GM18505 (cell line): ENCODE results near the gene FBXO39.
A peak's percentile ranks its signal among the peaks of the same experiment; 100 is the strongest.
"Not testable (repeated sequence)": the region's sequence is repeated elsewhere in the genome, so short reads cannot be mapped to it uniquely, and the experiment has no call there.

Source experiments
- ATAC-seq: cut with Tn5 transposase; IDR thresholded peaks from one replicate; pipeline ENCODE4 v1.9.1; 2021; ENCODE audit not compliant: unreplicated experiment
- POLR2A ChIP-seq: IDR thresholded peaks from 4 replicates; pipeline ENCODE4 v1.6.1; 2011; ENCODE audit warnings: borderline replicate concordance; ENCODE audit not compliant: insufficient read depth, insufficient read length; ENCODE audit errors: extremely low read depth

The FBXO39 gene

DNA sequence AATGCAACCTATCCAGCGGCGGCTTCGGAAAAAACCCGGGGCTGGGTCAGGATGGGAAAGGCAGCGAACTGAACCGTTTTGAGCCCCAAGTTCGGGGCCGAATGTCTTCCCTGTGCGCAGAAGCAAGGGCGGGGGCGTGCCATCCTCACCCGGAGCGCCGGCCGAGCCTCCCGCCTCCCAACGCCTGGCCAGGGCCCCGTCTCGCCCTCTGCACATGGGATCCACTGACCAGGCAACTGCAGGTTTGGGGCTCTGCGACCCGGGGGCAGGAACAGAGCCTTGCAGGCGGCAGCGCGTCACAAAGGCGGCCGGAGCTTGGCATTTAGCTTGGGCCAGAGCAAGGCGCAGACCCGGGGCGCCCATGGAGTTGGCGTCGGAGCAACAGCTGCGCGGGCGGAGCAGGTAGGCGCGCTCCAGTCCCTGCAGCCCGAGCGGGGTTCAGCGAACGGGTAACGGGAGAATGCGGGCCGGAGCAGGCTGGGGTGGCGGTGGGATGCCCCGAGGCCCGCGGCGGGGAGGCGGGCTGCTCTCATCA, at the start of gene FBXO39:
TSS of gene FBXO39 (plus strand) at position 345 of the 535 bp plus-strand sequence. CDS start 3,654 bp downstream, outside the sequence.
- no peak for ATAC-seq
- TF ChIP-seq POLR2A, result peak; percentile 8

- no peak for ATAC-seq
- no peak for TF ChIP-seq POLR2A
Observed at GRCh38 chr17:6729531-6729930, 46.5 kb upstream of the FBXO39 start.

DNA sequence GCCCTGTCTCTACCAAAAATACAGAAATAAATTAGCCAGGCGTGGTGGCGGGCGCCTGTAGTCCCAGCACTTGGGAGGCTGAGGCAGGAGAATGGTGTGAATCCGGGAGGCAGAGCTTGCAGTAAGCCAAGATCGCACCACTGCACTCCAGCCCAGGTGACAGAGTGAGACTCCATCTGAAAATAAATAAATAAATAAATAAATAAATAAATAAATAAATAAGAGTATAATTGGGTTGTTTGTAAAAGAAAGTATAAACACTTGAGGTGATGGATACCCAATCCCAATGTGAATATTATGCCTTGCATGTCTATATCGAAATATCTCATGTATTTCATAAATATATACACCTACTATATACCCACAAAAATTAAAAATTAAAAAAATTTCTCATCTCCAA, 29.4 kb upstream of the FBXO39 start:
- not testable (repeated sequence) for ATAC-seq

GRCh38 chr17:6748617-6749016, 27.4 kb upstream of the FBXO39 start:
- ATAC-seq, result no peak
- no peak for TF ChIP-seq POLR2A

GRCh38 chr17:6749519-6749918, 26.5 kb upstream of the FBXO39 start:
- no peak for ATAC-seq
- no peak for TF ChIP-seq POLR2A

DNA sequence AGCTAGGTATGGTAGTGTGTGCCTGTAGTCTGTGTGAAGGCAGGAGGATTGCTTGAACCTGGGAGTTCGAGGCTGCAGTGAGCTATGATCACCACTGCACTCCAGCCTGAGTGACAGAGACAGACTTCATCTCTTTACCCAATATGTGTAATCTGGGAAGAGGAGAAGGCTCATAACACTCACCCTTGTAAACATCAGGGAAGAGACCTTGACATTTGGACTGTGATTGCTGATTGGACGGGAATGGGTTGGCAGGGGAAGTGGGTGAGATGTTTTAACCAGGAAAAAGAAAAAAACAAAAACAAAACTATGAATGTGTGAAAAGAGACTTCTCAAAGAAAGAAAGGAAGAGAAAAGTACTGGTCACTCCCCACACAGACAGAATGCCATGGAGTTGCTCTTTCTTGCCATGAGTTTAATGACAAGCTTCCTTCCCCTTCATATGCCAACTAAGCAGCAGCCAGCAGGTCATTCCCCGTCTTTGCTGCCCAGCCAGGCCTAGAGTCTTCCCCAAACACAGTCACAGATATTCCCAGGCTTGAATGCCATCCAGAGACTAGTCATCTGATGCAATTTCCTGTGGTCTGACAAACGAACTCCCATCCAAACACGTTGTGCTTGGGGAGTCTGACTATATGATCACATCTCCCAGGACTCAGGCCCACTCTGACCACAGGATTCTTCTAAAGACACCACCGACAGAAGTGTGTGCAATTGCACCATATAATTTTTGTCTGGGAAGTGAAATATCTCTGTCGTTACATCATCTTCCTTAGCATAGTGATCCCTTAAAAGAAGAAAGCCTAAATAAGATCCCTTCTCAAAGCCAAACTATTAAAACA, 23.7 kb upstream of the FBXO39 start:
- no peak for TF ChIP-seq POLR2A
- ATAC-seq, result no peak

DNA sequence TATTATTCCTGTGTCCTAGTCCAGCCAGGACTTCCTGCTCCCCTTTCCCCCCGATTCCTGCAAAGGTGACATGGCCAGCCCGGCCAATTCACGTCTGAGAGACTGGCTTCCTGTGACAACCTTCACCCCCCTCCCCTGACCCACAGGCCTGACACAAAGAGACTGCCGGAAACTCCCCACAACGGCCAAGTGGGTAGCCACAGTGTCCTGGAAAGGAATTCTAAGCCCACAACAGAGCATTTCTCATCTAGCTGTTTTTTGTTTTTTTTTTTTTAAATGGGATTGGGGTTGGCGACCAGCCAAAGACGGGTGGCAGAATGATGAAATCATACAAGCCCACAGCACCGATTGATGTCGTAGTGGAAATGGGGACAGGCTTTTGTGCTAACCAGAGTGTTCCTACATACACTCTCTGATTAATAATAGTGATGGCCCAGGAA, 23.0 kb upstream of the FBXO39 start:
- no peak for TF ChIP-seq POLR2A
- no peak for ATAC-seq

- no peak for TF ChIP-seq POLR2A
- ATAC-seq, result no peak
Observed at GRCh38 chr17:6753546-6753945, 22.5 kb upstream of the FBXO39 start.

GRCh38 chr17:6755281-6755680, 20.7 kb upstream of the FBXO39 start:
- no peak for ATAC-seq
- TF ChIP-seq POLR2A, result no peak

- no peak for ATAC-seq
- peak; percentile 76 for TF ChIP-seq POLR2A
Observed at GRCh38 chr17:6755731-6756184, 20.3 kb upstream of the FBXO39 start, which contains the start of gene XAF1. TSS of gene XAF1 (plus strand) at chr17:6756046. CDS start at chr17:6756079, 33 bp downstream.

DNA sequence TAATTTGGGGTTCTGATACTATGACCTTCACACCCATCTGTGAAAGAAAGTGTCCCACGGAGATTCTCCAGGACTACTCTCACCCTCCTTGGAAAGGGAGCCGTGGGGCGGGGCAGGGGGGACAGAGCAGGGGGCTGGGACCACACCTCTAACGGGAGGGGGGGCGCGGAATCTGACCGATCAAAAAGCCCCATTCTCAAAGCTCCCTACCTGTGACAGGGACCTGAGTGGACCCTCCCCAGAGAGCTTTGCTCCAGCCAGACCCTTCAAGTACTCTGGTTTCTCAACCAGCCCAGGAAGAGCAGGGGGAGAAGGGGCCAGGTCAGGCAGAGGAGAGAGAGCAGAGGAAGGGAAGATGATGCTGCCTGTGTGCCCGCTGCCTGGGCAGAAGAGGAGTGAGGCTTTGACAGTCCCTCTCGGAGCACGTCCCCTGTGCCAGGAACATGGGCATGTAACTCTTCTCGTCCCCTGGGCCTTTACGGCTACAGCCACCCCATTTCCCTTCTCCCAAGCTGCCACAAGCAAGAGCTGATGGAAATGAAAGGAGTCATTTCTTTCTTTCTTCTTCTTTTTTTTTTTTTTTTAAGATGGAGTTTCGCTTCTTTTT, 19.5 kb upstream of the FBXO39 start:
- TF ChIP-seq POLR2A, result peak; percentile 52
- ATAC-seq, result no peak

DNA sequence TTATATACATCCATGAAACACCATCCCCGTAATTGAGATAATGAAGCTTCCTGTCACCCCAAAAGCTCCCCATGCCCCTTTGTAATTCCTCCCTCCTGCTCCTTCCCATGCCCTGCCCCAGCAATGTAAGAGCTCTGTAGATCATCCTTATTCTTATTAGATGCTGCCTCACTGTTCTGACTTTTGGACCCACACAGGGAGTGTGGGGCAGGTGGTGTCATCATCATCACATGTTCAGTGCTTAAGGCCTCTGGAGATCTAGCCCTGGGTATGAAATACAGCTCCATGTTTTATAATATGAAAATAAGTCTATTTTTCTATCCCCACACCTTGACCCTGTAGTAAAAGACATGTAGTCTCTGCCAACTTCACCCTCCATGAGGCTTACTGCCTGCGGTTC, 18.3 kb upstream of the FBXO39 start:
- ATAC-seq, result no peak
- no peak for TF ChIP-seq POLR2A

GRCh38 chr17:6761779-6762178, 14.2 kb upstream of the FBXO39 start:
- no peak for ATAC-seq

DNA sequence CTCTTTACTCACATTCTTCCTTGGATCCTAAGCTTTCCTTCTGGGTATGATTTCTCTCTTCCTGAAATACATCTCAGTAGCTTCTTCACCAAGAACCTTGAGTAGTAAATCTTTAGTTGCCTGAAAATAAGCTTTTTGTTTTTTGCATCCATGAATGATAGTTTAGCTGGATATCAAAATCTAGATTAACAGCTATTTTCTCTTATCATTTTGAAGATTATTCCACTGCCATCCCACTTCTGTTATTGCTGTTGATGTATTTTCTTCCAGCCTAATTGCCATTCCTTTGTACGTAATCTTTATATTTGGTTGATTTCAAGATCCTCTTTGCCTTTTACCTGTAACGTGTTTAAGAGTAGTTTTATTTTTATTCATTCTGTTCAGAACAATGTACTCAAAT, 7.6 kb upstream of the FBXO39 start:
- TF ChIP-seq POLR2A, result no peak
- no peak for ATAC-seq

More at GRCh38 chr17:6761779-6762178, 14.2 kb upstream of the FBXO39 start:
- no peak for TF ChIP-seq POLR2A

DNA sequence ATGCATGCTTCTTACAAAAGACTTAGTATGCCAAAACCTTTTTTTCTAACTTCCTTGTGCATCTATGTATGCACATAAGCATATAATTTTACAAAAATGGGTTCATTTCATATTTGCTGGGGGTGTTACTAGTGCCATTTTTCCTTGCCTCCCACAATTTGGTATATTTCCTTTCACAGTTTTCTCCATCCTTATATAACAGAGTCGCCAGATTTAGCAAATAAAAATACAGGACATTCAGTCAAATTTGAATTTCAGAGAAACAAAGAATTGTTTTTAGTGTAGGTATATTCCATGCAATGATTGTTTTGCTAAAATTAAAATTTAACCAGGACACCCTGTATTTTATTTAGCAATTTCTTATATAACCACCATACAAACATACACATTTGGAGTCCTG, 4.0 kb upstream of the FBXO39 start:
- ATAC-seq, result no peak
- TF ChIP-seq POLR2A, result no peak

DNA sequence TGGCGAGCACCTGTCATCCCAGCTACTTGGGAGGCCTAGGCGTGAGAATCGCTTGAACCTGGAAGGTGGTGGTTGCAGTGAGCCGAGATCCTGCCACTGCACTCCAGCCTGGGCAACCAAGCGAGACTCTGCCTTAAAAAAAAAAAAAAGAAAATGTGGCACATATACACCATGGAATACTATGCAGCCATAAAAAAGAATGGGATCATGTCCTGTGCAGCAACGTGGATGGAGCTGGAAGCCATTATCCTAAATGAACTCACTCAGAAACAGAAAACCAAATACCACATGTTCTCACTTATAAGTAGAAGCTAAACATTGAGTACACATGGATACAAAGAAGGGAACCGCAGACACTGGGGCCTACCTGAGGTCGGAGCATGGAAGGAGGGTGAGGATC, 1.1 kb upstream of the FBXO39 start:
- not testable (repeated sequence) for ATAC-seq
